HG03469 (cell line): ENCODE data around the gene ZFAND3.

ENCODE experiments used
- ATAC-seq: cut with Tn5 transposase; IDR thresholded peaks from one replicate; pipeline ENCODE4 v1.9.1; 2021; ENCODE audit warnings: mild to moderate bottlenecking, moderate library complexity, moderate number of reproducible peaks; ENCODE audit not compliant: unreplicated experiment

The ZFAND3 gene

GRCh38 chr6:38068854-38069590, 249.5 kb downstream of the ZFAND3 start:
- no peak for ATAC-seq

GRCh38 chr6:38077488-38078030, 258.0 kb downstream of the ZFAND3 start:
- ATAC-seq, result no peak

- no peak for ATAC-seq
These were observed 259.1 kb downstream of the ZFAND3 start for GRCh38 chr6:38078671-38079070.

GRCh38 chr6:38079107-38079506, 259.6 kb downstream of the ZFAND3 start:
- ATAC-seq, result no peak

GRCh38 chr6:38079537-38079936, 260.0 kb downstream of the ZFAND3 start:
- no peak for ATAC-seq

GRCh38 chr6:38080360-38080759, 260.8 kb downstream of the ZFAND3 start:
- ATAC-seq, result no peak

GRCh38 chr6:38080889-38081288, 261.4 kb downstream of the ZFAND3 start:
- ATAC-seq, result no peak

GRCh38 chr6:38085031-38085430, 265.5 kb downstream of the ZFAND3 start:
- ATAC-seq, result no peak

- ATAC-seq, result no peak
These were observed 266.8 kb downstream of the ZFAND3 start for GRCh38 chr6:38086346-38086745.

- ATAC-seq, result no peak
These were observed 268.5 kb downstream of the ZFAND3 start for GRCh38 chr6:38088010-38088409.

- no peak for ATAC-seq
These were observed 269.3 kb downstream of the ZFAND3 start for GRCh38 chr6:38088829-38089228.

GRCh38 chr6:38091613-38092012, 272.1 kb downstream of the ZFAND3 start:
- ATAC-seq, result no peak

GRCh38 chr6:38092465-38092864, 272.9 kb downstream of the ZFAND3 start:
- no peak for ATAC-seq

- no peak for ATAC-seq
These were observed 273.4 kb downstream of the ZFAND3 start for GRCh38 chr6:38092964-38093363.

- ATAC-seq, result no peak
These were observed 275.5 kb downstream of the ZFAND3 start for GRCh38 chr6:38095054-38095453.

GRCh38 chr6:38099221-38099620, 279.7 kb downstream of the ZFAND3 start:
- no peak for ATAC-seq

- ATAC-seq, result no peak
These were observed 280.9 kb downstream of the ZFAND3 start for GRCh38 chr6:38100380-38100779.

- ATAC-seq, result no peak
These were observed 284.4 kb downstream of the ZFAND3 start for GRCh38 chr6:38103921-38104320.

GRCh38 chr6:38105066-38105465, 285.5 kb downstream of the ZFAND3 start:
- no peak for ATAC-seq

- no peak for ATAC-seq
These were observed 287.5 kb downstream of the ZFAND3 start for GRCh38 chr6:38107073-38107472.

GRCh38 chr6:38110481-38110971, 291.0 kb downstream of the ZFAND3 start:
- no peak for ATAC-seq

- ATAC-seq, result no peak
These were observed 292.7 kb downstream of the ZFAND3 start for GRCh38 chr6:38112181-38112580.
